ENCODE results near the gene CCDC157.
"Not testable (repeated sequence)": the region's sequence is repeated elsewhere in the genome, so short reads cannot be mapped to it uniquely, and the experiment has no call there.

DNA sequence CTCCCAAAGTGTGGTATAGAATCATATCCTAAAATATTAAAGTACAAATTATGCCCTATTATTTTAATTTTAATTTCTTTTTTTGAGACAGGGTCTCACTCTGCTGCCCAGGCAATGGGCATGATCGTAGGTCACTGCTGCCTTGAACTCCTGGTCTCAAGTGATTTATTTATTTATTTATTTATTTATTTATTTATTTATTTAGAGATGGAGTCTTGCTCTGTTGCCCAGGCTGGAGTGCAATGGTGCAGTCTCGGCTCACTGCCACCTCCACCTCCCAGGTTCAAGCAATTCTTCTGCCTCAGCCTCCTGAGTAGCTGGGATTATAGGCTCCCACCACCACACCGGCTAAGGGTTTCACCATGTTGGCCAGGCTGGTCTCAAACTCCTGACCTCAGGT is 44.2 kb downstream of the CCDC157 start:
- TF ChIP-seq, protein P1, sequence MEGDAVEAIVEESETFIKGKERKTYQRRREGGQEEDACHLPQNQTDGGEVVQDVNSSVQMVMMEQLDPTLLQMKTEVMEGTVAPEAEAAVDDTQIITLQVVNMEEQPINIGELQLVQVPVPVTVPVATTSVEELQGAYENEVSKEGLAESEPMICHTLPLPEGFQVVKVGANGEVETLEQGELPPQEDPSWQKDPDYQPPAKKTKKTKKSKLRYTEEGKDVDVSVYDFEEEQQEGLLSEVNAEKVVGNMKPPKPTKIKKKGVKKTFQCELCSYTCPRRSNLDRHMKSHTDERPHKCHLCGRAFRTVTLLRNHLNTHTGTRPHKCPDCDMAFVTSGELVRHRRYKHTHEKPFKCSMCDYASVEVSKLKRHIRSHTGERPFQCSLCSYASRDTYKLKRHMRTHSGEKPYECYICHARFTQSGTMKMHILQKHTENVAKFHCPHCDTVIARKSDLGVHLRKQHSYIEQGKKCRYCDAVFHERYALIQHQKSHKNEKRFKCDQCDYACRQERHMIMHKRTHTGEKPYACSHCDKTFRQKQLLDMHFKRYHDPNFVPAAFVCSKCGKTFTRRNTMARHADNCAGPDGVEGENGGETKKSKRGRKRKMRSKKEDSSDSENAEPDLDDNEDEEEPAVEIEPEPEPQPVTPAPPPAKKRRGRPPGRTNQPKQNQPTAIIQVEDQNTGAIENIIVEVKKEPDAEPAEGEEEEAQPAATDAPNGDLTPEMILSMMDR (IDR thresholded peaks at IDR 0.05; ENCODE audit: low read length): not testable (repeated sequence)
- not testable (repeated sequence) for TF ChIP-seq EZH2 (IDR thresholded peaks at IDR 0.05; ENCODE audit: borderline replicate concordance, low read length)
